Right cardiac atrium (tissue), 5 donors: ENCODE results near the gene HS3ST6. TPM values are rescaled to one million over a fixed set of nuclear protein-coding genes. Genes with fewer than 3 reads are reported as not detected.

Experiments
- ATAC-seq, 2 donors: fragments of 200-7000 bp; cut with Tn5 transposase; one replicate each; pipeline versions ENCODE4 v1.8.0 to v1.9.1; 2020; ENCODE audit warnings: moderate library complexity in 2 of 2, mild to moderate bottlenecking in 1 of 2
- DNase-seq, 3 donors: peaks; one replicate each; pipeline ENCODE4 v3.0.0-alpha.2; 2020
- H3K27ac ChIP-seq: one replicate; pipeline ENCODE4 v1.5.1; 2013; ENCODE audit warnings: mild to moderate bottlenecking, low read length, control low read depth, moderate library complexity
- H3K27me3 ChIP-seq: one replicate; pipeline ENCODE4 v1.6.1; 2013; ENCODE audit not compliant: control insufficient read depth, insufficient read depth
- H3K4me1 ChIP-seq: one replicate; pipeline ENCODE4 v1.6.1; 2013; ENCODE audit warnings: low read length; ENCODE audit not compliant: control insufficient read depth, insufficient read depth
- H3K4me3 ChIP-seq: one replicate; pipeline ENCODE4 v1.5.1; 2013; ENCODE audit warnings: low read length, control low read depth
- H3K9me3 ChIP-seq: one replicate; pipeline ENCODE4 v1.6.1; 2013; ENCODE audit warnings: low read length; ENCODE audit not compliant: control insufficient read depth
- whole genome bisulfite sequencing: extraction: QIAGEN DNeasy Blood & Tissue Kit; methylation state at CpG from one replicate; pipeline ENCODE4 v1.1.7; 2013; 5-methylcytosine and 5-hydroxymethylcytosine counted together
- intact Hi-C, 4 donors: fragments of 100-400 bp; cut with DNase I; formaldehyde crosslinking; loops; one replicate each; pipeline versions ENCODE4 v1.11.0 to v1.14.0; 2022 to 2023
- polyA plus RNA-seq: library from polyadenylated mRNA; stranded (reverse); fragments of 200-250 nt; gene quantifications from one replicate; pipeline ENCODE4 v1.2.3, GENCODE V29; 2013
- total RNA-seq, 4 donors: library from RNA; stranded (reverse); fragmentation: NEBNext Ultra II Directional; extraction: Animal tissue kit (Norgen Biotek cat#: 25700); gene quantifications; one replicate each; pipeline ENCODE4 v1.2.1, GENCODE V29; 2021
- donor health status: healthy with polysubstance abuse.
- donor health status: DM: no; HTN: yes; CAD: no.
- donor health status: DM: no; HTN: no; CAD: no.
- donor health status: DM: no; HTN: yes; CAD: no; lungs with severe emphysema.
- donor health status: DM: yes; HTN: yes; CAD: no.

HS3ST6 gene
- total and polyA plus RNA-seq, 5 donors, result not detected

DNA sequence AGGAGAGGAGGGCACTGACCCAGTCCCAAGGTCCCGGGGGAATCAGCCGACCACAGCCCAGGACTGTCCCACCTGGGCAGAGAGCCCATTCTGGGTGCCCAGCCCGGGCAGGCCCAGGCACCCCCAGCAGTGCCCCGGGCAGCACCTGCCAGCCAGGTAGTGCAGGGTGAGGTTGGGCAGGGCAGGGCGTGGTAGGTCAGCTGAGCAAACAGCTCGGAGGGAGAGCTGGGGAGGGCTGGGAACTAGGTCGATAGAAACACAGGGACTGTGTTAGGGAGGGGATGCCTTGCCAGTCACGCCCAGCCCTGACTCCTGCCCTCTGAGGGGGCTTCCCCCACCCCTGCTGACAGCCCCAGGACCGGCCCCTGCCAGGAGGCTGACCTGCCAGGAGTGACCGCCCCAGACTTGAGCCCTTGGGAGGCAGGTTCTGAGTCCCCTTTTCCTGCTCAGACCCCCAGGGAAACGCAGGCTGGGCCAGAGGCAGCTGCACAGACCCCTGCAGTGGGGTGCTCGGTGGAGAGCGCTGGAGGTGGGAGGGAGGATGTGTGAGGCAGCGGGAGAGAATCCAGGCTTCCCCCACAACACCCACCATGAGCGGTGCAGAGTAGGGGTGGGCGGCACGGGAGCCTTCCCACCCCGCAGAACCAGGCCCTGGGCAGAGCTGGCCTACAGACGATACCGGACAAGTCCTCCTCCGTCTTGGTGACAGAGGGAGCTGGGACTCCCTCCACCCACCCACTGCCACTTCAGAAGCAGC lies 4.7 kb downstream of the HS3ST6 start:
- peak in 1 of 2 donors; percentile 19 for ATAC-seq
- Histone ChIP-seq H3K27me3 (no peaks in the 10 kb centered on the region), H3K27ac (no peak overlapping the region), H3K4me3 (no peak overlapping the region), H3K9me3 (no peaks in the 10 kb centered on the region), H3K4me1 (no peaks in the 10 kb centered on the region)
- WGBS, result 43% methylated on average over 21 of the region's 21 CpGs
- peak in 1 of 3 donors; percentile 9 for DNase-seq
- intact Hi-C loops, result no loop called here

DNA sequence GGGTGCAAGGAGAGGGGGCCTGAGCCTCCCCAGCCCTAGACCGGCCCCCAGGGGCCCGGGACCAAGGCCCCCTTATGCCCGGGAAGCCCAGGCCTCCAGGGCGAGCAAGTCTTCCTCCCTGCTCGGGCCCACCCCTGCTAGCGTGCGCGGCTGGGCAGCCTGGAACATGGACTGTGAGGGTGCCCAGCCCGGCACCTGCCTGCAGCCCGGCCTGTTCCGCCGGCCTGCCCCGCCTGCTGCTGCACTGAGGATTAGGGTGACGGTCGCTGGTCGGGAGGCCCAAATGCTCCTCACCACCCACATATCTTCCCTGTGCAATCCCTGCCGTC lies 6.0 kb downstream of the HS3ST6 start:
- ATAC-seq (no peak), DNase-seq (no peak)
- intact Hi-C loops, result no loop called here
- no peaks in the 10 kb centered on the region for H3K27me3 ChIP-seq
- H3K4me1 ChIP-seq, result no peaks in the 10 kb centered on the region
- H3K4me3 ChIP-seq, result no peak overlapping the region
- H3K9me3 ChIP-seq, result no peaks in the 10 kb centered on the region
- 85% methylated on average over 17 of the region's 17 CpGs for WGBS
- H3K27ac ChIP-seq, result no peak overlapping the region

DNA sequence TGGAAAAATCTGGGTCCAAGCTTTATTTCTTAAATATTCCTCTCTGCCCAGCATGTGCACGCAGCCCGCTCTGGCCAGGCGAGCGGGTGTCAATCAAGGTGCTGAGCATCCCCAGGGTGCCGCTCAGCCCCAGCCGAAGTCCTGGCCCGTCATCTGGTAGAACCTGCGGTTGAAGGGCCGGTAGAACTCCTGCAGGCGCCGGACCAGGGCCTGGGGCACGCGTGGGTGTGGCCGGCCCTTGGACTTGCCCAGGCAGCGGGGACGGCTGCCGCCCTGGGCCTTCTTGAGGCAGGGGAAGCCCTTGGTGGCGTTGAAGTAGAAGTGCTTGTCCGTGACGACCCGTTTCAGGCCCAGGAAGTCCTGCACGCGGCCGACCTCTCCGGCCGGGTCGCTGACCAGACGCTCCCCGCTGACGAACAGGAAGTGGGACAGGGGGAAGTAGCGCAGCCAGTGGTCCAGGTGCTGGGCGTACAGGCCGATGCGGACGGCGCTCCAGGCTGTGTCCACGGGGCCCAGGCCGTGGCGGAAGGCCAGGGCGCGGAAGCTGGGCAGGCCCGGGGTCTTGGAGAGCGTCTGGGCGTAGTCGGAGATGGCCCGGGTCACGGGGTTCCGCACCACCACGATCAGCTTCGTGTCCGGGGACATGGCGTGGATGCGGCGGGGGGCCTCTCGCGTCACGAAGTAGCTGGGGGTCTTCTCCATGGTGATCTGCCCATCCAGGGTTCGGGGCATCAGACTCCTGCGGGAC lies 6.6 kb downstream of the HS3ST6 start:
- 87% methylated on average over 59 of the region's 59 CpGs for WGBS
- Histone ChIP-seq H3K27ac (no peak overlapping the region), H3K4me3 (no peak overlapping the region), H3K9me3 (no peaks in the 10 kb centered on the region), H3K27me3 (no peaks in the 10 kb centered on the region), H3K4me1 (no peaks in the 10 kb centered on the region)
- intact Hi-C loops, result no loop called here
- no peak for ATAC-seq
- DNase-seq, result no peak

GRCh38 chr16:1909561-1910231 lies 8.5 kb downstream of the HS3ST6 start:
- Histone ChIP-seq H3K27me3 (no peaks in the 10 kb centered on the region), H3K4me3 (no peak overlapping the region), H3K4me1 (no peaks in the 10 kb centered on the region), H3K9me3 (no peaks in the 10 kb centered on the region), H3K27ac (no peak overlapping the region)
- ATAC-seq, result no peak
- no peak for DNase-seq
- intact Hi-C loops, result no loop called here
- 75% methylated on average over 18 of the region's 18 CpGs for WGBS

- DNase-seq, result no peak
- Histone ChIP-seq H3K9me3 (no peaks in the 10 kb centered on the region), H3K27me3 (no peaks in the 10 kb centered on the region), H3K4me1 (no peaks in the 10 kb centered on the region), H3K27ac (no peak overlapping the region), H3K4me3 (no peak overlapping the region)
- intact Hi-C loops, result no loop called here
- 66% methylated on average over 9 of the region's 9 CpGs for WGBS
- ATAC-seq, result no peak
Observed at GRCh38 chr16:1908983-1909382, 9.2 kb downstream of the HS3ST6 start.

- H3K9me3 ChIP-seq, result no peaks in the 10 kb centered on the region
- H3K27me3 ChIP-seq, result no peaks in the 10 kb centered on the region
- no peak overlapping the region for H3K27ac ChIP-seq
- H3K4me3 ChIP-seq, result no peak overlapping the region
- intact Hi-C loops, result no loop called here
- 59% methylated on average over 17 of the region's 17 CpGs for WGBS
- DNase-seq (no peak), ATAC-seq (no peak)
- H3K4me1 ChIP-seq, result no peaks in the 10 kb centered on the region
Observed at GRCh38 chr16:1908184-1908583, 10.0 kb downstream of the HS3ST6 start.

DNA sequence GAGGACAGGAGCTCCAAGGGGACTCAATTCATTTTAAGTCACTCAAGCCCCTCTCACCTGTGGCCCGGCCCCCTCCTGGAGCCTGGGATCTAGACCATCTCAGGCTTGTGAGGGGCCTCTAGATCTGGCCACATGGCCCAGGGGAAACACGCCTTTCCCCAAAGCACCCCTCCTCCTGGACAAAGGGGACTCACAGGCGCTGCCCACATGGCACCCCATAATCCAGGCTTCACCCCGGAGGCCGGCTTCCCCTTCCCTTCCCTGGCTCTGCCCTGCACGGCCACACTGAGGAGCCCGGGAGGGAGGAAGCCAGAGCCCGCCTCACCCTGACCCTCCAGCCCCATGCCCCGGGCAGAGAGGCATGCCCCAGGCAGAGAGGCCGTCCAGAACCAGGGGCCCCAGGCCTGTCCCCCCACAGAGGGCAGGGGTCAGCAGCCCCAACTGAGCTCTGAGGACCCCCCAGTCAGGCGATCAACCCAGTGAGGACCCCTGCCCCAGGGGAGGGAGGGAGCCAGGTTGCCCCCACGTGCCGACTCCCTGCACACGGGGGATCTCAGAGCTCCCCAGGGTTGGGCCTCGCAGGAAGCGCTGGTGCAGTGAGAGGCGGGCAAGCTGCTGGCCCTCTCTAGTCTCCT lies 10.9 kb downstream of the HS3ST6 start:
- Histone ChIP-seq H3K27me3 (no peaks in the 10 kb centered on the region), H3K4me1 (no peaks in the 10 kb centered on the region), H3K9me3 (no peaks in the 10 kb centered on the region), H3K27ac (no peak overlapping the region), H3K4me3 (no peak overlapping the region)
- DNase-seq (no peak), ATAC-seq (no peak)
- WGBS, result 70% methylated on average over 17 of the region's 17 CpGs
- intact Hi-C loops, result no loop called here

DNA sequence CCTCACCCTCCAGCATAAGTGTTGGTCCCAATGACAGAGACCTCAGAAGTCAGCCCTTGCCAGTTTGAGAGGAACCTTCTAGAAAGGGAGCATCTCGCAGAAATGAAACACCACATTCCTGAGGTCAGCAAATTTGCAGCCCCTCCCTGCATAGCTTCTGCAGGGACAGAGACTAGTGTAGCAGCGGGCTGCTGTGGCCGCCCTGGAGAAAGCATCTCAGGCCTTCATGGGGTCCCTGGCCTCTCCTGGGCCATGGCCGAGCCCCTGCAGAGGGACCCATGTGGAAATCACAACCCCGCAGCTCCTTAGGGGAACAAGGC lies 11.4 kb downstream of the HS3ST6 start:
- Histone ChIP-seq H3K4me1 (no peaks in the 10 kb centered on the region), H3K27ac (no peak overlapping the region), H3K4me3 (no peak overlapping the region), H3K9me3 (no peaks in the 10 kb centered on the region), H3K27me3 (no peaks in the 10 kb centered on the region)
- ATAC-seq (no peak), DNase-seq (no peak)
- WGBS, result 78% methylated on average over 5 of the region's 5 CpGs
- intact Hi-C loops, result no loop called here

DNA sequence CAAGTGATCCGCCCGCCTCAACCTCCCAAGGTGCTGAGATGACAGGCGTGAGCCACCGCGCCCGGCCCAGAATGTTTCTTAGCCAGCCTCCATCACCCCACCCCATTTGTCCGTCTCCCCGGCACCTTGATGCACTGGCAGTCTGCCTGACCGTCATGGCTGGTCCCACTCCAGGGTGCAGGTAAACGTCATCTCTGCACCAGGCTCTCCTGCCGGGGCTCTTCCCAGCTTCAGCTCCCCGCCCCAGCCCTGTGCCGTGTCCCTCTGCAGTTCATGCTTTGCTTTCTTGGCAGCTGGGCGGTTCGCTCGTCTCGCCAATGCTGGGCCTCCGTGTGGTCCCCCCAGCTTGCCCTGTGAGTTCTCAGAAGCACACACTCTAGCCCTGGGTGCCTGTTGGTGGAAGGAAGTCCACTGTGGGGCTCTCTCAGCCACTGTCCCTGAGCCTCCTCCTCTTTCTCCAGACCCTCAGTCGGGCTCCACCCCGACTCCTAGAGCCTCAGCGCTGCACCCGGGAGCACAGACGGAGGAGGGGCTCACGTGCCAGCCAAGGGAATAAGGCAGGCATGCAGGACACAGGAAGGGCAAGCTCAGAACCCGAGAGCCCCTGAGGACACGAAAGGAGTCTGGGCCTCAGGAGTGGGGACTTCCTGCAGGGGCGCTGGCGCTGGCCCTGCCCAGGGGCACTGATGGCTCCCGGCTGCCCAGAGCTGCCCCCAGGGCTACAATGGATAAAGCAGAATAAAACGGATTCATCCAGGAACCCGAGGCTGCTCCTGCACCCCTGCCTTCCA lies 12.0 kb downstream of the HS3ST6 start:
- ATAC-seq (no peak), DNase-seq (no peak)
- intact Hi-C loops, result no loop called here
- Histone ChIP-seq H3K9me3 (no peaks in the 10 kb centered on the region), H3K27ac (no peak overlapping the region), H3K27me3 (no peaks in the 10 kb centered on the region), H3K4me1 (no peaks in the 10 kb centered on the region), H3K4me3 (no peak overlapping the region)
- 51% methylated on average over 31 of the region's 31 CpGs for WGBS

GRCh38 chr16:1903845-1904840 lies 14.1 kb downstream of the HS3ST6 start:
- H3K9me3 ChIP-seq, result no peaks in the 10 kb centered on the region
- H3K27me3 ChIP-seq, result no peaks in the 10 kb centered on the region
- WGBS, result 42% methylated on average over 22 of the region's 22 CpGs
- no peak overlapping the region for H3K4me3 ChIP-seq
- no peaks in the 10 kb centered on the region for H3K4me1 ChIP-seq
- intact Hi-C loops, result no loop called here
- H3K27ac ChIP-seq, result no peak overlapping the region
- ATAC-seq, result peak; percentile 11 to 32
- DNase-seq, result peak in 1 of 3 donors; percentile 56
